ENCODE results near the gene FTH1.
"Not testable (repeated sequence)": the region's sequence is repeated elsewhere in the genome, so short reads cannot be mapped to it uniquely, and the experiment has no call there.

FTH1 gene

DNA sequence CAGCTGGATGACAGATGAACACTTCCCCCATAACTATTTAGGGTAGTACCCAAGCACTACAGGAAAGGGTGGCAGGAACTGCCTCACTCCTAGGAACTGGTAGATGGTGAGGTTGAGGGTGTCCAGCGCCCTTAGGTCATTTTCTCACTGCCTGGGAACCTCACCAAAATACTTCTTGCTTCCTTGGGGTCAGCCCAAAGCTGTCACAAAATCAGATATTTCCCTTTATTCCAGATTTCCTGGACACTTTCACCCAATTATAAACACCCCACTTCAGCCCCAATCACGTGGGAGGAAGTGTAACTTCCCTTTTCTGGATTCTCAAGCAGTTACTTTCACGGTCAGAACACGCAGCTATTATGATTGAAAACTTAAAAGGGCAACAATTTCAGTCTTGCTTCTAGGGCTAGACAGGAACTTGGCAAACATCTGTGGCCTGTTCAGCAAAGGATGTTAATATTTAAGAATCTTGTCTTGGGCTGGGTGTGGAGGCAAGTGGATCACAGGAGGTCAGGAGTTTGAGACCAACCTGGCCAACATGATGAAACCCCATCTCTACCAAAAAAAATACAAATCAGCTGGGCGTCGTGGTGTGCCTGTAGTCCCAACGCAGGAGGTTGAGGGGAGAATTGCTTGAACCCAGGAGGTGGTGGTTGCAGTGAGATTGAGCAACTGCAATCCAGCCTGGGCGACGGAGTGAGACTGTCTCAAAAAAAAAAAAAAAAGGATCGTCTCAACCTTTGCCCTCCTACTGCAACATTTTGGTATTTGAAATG, 4.0 kb downstream of the FTH1 start:
- no peak for DNase-seq

DNA sequence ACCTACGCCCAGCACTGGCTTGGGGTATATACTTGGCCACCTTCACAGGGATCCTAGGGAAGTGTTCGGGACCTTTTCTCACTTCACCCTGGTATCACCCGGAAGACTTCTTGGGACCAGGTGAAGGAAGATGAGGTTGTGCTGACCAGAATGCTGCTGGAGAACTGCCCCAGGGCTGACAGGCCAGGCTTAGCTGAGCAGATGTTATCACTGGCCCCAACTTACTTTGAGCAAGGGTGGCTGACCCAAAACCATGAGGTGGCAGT, 4.5 kb downstream of the FTH1 start:
- no peak for DNase-seq

DNA sequence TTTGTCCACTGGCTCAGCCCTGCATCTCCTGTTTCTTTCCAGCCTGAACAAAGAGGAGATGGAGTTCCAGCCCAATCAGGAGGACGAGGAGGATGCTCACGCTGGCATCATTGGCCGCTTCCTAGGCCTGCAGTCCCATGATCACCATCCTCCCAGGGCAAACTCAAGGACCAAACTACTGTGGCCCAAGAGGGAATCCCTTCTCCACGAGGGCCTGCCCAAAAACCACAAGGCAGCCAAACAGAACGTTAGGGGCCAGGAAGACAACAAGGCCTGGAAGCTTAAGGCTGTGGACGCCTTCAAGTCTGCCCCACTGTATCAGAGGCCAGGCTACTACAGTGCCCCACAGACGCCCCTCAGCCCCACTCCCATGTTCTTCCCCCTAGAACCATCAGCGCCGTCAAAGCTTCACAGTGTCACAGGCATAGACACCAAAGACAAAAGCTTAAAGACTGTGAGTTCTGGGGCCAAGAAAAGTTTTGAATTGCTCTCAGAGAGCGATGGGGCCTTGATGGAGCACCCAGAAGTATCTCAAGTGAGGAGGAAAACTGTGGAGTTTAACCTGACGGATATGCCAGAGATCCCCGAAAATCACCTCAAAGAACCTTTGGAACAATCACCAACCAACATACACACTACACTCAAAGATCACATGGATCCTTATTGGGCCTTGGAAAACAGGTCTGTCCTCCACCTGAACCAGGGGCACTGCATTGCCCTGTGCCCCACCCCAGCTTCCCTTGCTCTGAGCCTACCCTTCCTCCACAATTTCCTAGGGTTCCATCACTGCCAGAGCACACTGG, 5.0 kb downstream of the FTH1 start:
- DNase-seq, result no peak

DNA sequence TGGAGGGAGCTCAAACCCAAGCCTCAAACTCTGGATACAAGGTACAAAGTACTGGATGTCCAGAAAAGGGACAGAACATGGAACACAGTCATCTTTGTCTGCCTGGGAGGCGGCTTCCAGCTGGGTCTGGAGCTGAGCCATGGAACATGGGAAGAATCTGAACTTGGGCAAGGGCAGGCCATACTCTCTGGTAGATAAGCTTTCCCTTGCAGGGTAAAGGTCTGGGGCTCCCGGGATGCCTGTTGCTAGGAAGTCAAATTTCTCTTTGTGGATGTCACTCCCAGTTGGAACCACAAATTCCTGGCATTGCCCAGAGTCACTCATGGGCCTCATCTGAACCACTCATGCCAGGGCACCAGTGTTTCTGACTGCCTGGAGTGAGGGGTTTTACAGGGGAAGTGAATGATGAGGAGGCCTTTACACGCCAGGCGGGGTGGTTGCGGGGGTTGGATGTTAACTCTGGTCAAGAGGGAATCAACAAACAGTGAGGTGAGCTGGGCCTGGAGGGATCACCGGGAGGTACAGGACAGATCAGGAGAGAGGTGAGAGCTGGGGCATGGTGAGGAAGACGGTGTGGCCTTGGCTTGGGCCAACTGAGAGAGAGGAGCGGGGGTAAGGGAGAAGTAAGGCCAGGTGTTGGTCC, 5.7 kb downstream of the FTH1 start:
- no peak for DNase-seq

DNA sequence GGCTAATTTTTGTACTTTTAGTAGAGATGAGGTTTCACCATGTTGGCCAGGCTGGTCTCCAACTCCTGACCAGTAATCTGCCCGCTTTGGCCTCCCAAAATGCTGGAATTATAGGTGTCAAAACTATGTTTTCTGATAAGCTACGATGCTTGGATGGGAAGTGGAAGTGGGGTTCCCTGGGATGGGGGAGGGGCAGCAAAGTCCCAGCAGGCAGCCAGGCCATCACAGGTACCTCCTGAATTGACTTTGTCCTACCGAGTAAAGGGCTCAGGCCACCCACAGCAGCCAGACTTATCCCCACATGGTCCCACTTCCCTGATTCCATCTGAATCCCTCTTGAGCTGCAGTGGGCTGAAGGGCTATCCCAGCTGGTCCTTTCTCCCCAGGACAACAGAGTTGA, 6.9 kb downstream of the FTH1 start:
- DNase-seq, result no peak

DNA sequence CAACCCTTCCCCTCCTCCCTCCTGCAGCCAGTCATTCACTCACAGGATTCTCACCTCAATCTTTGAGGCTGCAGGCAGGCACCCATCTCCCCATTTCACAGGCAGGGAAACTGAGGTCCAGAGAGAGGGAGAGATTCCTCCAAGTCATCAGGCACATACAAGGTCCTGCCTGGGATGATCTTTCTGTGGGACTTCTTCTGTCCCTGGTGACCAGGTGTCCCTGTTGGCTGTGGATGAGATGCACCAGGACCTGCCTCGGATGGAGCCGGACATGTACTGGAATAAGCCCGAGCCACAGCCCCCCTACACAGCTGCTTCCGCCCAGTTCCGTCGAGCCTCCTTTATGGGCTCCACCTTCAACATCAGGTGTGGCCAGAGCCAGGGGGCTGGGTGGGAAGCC, 7.8 kb downstream of the FTH1 start:
- no peak for DNase-seq

DNA sequence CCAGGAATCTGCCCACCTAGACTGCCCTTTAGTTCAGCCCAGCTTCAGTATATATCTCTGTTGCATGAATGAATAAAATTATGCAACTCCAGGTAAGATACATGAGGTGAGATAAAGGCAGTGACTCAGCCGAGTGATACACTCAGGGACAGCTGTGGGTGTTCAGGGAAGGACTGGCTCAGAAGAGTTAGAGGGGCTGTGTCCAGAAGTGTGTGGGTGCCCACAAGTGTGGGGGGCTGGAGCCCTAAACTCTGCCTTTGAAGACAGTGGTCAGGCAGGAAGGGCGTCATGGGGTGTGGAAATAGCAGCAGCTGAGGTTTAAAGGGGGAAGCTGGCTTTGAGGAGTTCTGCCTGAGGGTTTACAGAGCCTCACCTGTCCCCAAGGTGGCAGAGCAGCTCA, 8.3 kb downstream of the FTH1 start:
- DNase-seq, result no peak

DNA sequence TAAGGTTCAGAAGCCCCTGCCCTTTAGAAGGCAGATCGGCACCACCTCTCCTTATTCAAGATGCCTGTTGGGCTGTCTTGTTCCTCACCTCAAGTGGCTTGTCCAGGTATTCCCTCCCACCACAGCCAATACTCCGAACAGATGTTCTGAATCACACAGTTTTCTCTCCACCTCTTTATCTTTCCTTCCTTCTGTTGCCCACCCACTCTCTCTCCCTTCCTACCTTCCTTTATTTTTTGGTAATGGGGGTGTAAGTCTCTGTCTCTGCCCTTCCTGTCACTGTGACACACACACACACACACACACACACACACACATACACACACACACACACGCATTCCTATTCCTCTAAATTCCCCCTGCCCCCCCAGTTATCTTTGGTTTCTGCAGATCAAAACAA, 8.8 kb downstream of the FTH1 start:
- DNase-seq, result no peak

DNA sequence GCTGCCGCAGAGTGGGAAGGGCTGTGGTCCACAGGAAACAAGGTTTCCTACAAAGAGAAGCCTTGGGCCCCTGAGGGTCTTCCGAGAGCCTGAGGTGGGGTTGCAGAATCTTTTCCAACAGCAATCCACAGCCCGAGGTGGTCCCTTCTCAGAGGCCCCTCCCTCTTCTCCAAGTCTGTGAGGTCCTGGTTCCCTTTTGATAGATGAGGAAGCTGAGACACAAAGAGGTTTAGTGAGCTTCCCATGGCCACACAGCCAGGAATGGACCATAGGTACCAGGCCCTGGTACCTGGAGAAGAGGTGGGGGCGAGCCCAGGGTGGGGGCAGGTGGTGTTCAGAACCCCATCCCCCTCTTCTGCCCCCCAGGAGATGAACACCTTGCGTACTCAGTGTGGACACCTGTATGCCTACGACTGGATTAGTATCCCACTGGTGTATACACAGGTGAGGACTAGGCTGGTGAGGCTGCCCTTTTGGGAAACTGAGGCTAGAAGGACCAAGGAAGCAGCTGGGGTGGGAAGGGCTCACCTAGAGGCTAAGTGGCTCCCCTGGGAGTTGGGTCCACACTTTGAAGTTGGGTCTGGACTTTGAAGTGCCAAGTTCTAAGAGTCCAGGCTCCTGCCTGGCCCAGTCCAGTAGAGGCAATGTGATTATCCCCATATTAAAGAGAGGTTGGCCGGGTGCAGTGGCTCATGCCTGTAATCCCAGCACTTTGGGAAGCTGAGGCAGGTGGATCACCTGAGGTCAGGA, 10.2 kb downstream of the FTH1 start:
- DNase-seq, result no peak

DNA sequence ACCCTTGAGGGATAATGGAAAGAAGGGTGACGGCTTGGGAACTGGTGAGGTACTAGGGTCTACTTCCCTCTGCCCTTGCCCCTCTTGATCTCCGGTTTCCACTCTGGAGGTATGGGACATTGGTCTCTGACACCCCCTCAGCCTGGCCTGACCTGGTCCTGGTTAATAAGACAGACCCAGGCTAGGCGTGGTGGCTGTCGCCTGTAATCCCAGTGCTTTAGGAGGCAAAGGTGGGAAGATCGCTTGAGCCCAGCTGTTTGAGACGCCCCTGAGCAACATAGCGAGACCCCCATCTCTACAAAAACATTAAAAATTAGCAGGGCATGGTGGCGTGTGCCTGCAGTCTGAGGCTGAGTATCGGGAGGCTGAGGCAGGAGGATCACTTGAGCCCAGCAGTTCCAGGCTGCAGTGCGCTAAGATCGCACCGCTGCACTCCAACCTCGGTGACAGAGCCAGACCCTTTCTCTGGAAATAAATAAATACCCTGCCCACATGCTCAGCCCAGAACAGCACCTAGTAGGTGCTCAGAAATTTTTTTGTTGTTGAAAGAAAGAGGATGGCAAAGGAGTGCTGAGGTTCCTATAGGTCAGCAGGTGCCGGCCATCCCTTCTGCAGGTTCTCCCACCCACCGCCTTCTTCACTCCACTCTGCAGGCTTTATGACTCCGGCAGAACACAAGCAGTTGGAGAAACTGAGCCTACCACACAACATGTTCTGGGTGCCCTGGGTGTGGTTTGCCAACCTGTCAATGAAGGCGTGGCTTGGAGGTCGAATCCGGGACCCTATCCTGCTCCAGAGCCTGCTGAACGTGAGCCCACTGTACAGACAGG, 11.0 kb downstream of the FTH1 start:
- DNase-seq, result no peak

DNA sequence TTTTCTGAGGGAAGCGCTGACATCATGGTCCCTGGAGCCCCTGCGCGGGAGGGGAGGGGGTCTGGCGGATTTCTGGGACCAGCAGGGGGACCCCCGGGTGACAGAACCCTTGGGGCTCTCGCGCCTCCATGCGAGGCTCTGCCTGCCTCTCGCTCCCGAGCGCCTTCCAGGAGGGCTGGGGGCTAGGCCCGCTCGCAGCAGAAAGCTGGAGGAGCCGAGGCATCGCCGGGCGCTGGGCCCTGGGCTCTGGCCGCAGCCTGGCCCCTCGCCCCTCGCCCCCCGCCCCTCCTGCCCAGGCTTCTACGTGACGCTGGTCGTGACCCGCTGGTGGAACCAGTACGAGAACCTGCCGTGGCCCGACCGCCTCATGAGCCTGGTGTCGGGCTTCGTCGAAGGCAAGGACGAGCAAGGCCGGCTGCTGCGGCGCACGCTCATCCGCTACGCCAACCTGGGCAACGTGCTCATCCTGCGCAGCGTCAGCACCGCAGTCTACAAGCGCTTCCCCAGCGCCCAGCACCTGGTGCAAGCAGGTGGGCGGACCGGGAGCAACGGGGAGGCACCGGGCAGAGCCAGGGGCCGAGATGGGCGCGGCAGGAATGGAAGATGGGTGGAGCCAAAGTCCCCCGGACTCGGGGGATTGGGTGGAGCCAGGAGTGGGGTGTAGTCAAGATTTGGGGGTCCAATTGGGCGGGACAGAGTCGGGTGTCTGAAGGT, 11.9 kb downstream of the FTH1 start:
- no peak for DNase-seq

DNA sequence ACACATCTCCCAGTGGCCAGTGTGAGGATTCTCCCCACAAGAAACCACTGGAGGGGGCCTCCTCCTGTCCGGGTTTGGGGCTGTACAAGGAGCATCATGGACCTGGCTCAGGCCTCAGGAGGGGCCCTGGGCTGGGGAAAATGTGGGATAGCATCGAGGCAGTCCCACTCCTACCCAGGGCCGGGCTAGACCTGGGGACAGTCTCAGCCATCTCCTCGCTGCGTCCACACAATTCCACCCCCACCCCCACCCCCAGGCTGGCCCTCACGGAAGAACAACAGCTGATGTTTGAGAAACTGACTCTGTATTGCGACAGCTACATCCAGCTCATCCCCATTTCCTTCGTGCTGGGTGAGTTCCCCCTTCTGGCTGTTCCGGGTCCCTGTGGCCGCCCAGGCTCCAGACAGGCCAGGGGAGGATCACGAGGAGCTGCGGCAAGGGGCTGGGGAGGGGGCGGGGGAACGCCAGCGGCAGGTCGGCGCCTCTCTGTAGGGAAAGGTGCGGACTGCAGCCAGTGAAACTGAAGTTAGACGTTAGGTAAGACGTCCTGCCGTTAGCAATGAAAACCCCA, 12.5 kb downstream of the FTH1 start:
- DNase-seq, result no peak

DNA sequence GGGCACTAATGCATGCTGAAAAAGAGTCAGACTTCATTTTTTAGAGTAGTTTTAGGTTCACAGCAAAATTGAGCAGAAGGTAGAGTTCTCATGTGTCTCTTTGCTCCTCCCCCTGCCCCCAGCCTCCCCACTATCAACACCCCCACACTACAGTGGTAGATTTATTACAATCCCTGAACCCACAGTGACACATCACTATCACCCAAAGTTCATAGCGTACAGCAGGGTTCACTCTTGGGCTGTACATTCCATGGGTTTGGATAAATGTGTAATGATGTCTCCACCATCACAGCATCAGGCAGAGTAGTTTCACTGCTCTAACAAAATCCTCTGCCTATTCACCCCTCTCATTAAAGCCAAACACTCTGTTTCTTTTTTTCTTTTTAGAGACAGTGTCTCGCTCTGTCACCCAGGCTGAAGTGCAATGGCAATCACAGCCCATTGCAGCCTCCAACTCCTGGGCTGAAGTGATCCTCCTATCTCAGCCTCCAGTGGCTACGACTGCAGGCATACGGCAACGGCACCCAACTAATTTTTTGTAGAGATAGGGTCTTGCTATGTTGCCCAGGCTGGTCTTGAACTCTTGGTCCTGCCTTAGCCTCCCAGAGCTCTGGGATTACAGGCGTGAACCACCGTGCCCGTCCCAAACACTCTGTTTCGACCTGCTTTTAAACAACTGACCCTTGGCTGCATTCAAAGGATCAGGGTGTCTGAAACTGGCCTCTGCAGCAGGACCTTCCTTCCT, 13.2 kb downstream of the FTH1 start:
- no peak for DNase-seq

DNA sequence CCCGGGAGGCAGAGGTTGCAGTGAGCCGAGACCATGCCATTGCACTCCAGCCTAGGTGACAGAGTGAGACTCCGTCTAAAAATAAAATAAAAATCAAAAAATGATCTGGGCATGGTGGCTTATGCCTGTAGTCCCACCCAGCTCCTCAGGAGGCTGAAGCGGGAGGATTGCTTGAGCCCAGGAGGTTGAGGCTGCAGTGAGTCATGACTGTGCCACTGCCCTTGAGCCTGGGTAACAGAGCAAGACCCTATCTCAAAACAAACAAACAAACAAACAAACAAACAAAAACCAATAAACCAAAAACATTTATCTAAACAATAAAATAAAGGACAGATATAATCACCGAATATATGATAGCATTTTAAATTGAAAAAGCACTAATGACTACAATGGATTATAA, 13.8 kb downstream of the FTH1 start:
- not testable (repeated sequence) for DNase-seq

DNA sequence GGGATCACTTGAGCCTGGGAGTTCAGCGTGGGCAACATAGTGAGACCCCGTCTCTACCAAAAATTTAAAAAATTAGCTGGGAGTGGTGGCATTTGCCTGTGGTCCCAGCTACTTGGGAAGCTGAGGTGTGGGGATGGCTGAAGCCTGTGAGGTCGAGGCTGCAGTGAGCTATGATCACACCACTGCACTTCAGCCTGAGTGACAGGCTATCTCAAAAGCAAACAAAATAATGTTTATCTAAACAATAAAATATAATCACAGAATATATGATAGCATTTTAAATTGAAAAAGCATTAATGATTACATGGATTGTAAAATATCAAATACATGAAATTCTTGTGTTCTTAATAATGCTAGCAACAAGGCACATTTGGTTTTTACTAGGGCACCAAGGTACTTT, 14.6 kb downstream of the FTH1 start:
- DNase-seq, result no peak

DNA sequence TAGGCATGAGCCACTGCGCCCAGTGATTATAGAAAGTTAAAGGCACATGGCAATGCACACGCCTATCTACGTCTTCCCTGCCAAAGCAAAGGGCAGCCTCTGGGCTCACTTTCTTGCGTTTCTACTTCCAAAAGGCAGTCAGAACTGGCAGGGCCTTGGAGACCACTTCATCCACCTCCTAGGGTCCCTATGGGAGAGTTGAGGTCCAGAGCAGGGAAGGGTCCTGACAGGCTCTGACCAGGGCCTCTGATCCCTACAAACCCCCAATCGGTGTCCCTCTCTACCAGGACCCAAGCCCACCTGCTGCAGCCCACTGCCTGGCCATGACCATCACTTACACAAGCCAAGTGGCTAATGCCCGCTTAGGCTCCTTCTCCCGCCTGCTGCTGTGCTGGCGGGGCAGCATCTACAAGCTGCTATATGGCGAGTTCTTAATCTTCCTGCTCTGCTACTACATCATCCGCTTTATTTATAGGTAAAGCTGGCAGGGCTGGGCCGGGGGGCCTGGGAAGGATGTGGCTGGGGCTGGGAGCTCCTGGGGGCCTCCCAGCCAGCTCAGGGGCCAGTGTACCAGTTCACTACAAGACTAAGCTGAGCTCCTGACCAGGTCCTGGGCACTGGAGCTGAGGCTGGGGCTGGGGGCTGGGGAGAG, 15.8 kb downstream of the FTH1 start:
- DNase-seq, result no peak

DNA sequence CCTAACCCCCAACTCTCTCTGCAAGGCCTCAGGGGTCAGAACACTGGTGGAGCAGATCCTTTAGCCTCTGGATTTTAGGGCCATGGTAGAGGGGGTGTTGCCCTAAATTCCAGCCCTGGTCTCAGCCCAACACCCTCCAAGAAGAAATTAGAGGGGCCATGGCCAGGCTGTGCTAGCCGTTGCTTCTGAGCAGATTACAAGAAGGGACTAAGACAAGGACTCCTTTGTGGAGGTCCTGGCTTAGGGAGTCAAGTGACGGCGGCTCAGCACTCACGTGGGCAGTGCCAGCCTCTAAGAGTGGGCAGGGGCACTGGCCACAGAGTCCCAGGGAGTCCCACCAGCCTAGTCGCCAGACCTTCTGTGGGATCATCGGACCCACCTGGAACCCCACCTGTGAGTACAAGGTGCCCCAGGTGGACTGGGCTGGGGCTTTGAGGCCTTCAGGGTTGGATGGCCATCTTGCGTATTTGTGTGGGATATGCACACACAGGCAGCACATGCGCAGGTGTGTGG, 17.3 kb downstream of the FTH1 start, which contains the start of gene BEST1:
TSS of gene BEST1 (plus strand) at position 317 of the 513 bp plus-strand sequence. CDS start 1,456 bp downstream, outside the sequence.
- DNase-seq, result no peak

DNA sequence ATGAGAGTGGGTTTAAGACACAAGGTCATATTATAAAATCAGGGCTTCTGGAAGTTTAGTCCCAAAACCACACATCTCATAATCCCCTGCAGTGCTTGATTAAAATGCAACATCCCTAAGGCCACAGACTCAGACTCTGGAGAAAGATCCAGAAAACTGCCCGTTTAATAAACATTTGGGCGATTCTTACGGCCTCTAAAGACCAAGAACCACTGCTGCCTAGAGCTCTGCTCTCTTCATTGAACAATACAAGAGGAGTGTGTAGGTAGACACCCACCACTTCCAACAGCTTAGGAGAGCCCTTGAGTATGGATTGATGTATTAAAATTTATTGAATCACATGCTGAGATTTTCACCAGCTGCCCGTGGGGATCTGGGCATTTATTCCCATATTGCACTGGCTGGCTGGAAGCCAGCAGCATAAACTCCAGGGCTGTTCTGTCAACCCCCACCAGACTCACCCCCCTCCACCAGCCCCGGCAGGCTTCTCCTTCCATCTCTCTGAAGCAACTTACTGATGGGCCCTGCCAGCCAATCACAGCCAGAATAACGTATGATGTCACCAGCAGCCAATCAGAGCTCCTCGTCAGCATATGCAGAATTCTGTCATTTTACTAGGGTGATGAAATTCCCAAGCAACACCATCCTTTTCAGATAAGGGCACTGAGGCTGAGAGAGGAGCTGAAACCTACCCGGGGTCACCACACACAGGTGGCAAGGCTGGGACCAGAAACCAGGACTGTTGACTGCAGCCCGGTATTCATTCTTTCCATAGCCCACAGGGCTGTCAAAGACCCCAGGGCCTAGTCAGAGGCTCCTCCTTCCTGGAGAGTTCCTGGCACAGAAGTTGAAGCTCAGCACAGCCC, 18.0 kb downstream of the FTH1 start:
- peak; percentile 78 for DNase-seq

DNA sequence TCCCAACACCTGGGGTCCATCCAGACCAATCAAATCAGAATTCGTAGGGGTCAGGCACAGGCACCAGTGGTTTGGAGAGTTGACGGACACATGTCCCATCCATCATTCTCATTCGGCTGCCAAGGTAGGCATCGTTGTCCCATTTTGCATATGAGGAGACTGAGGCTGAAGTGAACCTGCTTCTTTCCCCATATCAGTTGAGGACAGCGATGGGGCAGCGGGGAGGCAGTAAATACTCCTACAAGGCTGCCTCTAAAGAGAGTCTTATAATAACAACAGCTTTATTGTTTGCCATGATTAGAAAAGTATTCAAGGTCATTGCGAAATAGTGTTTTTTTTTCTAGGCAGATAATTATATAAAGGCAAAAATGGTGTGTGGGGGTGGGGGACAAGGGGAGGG, 18.9 kb downstream of the FTH1 start:
- no peak for DNase-seq
